Gastroesophageal sphincter (tissue), 3 donors: ENCODE measurements around the gene LPCAT4.

Source experiments
- EP300 ChIP-seq: sonication (generic); formaldehyde crosslinking; IDR thresholded peaks from one replicate; pipeline ENCODE4 v1.6.1; 2017; ENCODE audit warnings: antibody characterized with exemption, mild to moderate bottlenecking
- POLR2A ChIP-seq, 2 donors: fragments of 450-650 bp; IDR thresholded peaks; one replicate each; pipeline ENCODE4 v1.6.1; 2017; ENCODE audit warnings: antibody characterized with exemption in 2 of 2, mild to moderate bottlenecking in 2 of 2, moderate library complexity in 1 of 2
- TF ChIP-seq, protein P1 (sequence below), 4 experiments: fragments of 200-600 bp in 2 of 4; fragments of 450-650 bp in 2 of 4; sonication (generic) in 1 of 4; IDR thresholded peaks; one replicate each; pipeline ENCODE4 v1.5.1; 2017 to 2019; ENCODE audit warnings: antibody characterized with exemption in 4 of 4, mild to moderate bottlenecking in 2 of 4, moderate library complexity in 2 of 4

DNA sequence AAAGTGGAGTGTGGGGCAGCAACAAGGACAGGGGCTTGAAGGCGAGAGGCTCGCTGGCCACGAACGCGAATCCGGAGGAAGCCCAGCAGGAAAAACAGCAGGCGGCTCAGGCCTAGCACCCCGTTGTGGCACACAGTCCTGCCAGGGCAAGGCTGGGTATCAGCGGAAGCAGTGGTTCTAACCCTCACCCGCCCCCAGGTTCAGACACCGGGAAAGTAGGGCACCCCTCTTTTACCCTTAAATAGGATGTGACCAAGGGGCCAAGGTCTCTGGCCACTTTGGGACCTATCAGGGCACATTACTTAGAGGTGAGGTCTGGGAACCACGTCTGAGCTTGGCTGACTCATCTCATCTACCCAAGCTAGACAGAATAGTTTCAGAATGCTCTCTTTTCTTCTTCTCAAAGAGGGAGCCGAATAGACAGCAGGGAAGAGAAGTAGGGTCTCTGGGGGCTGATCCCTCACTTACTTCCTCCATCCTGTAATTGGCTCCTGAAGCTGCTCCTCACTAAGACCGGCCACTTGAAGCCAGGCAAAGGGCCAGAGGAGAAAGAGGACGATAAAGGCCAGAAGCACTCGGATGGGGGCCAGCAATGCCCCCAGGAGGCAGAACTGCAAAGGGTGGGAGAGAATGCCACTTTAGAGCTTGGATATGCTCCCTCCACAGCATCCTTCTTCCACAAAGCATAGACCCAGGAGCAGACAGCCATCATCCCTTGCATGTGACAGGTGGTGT, 1.7 kb downstream of the LPCAT4 start:
- TF ChIP-seq, protein P1, sequence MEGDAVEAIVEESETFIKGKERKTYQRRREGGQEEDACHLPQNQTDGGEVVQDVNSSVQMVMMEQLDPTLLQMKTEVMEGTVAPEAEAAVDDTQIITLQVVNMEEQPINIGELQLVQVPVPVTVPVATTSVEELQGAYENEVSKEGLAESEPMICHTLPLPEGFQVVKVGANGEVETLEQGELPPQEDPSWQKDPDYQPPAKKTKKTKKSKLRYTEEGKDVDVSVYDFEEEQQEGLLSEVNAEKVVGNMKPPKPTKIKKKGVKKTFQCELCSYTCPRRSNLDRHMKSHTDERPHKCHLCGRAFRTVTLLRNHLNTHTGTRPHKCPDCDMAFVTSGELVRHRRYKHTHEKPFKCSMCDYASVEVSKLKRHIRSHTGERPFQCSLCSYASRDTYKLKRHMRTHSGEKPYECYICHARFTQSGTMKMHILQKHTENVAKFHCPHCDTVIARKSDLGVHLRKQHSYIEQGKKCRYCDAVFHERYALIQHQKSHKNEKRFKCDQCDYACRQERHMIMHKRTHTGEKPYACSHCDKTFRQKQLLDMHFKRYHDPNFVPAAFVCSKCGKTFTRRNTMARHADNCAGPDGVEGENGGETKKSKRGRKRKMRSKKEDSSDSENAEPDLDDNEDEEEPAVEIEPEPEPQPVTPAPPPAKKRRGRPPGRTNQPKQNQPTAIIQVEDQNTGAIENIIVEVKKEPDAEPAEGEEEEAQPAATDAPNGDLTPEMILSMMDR (IDR thresholded peaks at IDR 0.05): no peak
- TF ChIP-seq EP300: no peak
- no peak for TF ChIP-seq POLR2A (IDR thresholded peaks at IDR 0.05)
